ENCODE results near the gene PPIF. TPM values are rescaled to one million over a fixed set of nuclear protein-coding genes. Genes with fewer than 3 reads are reported as not detected.

Gene PPIF
- total RNA-seq, 1 experiment from 2014 or later: 29.4 TPM

GRCh38 chr10:79357180-79357579 is 9.9 kb downstream of the PPIF start:
- H3K36me3 ChIP-seq (ENCODE audit: insufficient read depth, low read length): peaks cover 30% of the 10 kb centered on the region
- DNase-seq: no peak
- H4K20me1 ChIP-seq (ENCODE audit: insufficient read depth, low read depth, low read length): peaks cover 25% of the 10 kb centered on the region

GRCh38 chr10:79358811-79359210 is 11.5 kb downstream of the PPIF start:
- no peak overlapping the region for H2AFZ ChIP-seq (ENCODE audit: low read length)
- H3K4me2 ChIP-seq (ENCODE audit: low read depth, low read length, poor library complexity, severe bottlenecking): no peak overlapping the region
- no peak overlapping the region for H3K9ac ChIP-seq (ENCODE audit: low read length)
- H3K4me1 ChIP-seq (ENCODE audit: low read length): peaks cover 17% of the 10 kb centered on the region
- no peaks in the 10 kb centered on the region for H3K27me3 ChIP-seq (ENCODE audit: low read length)
- no peaks in the 10 kb centered on the region for H3K79me2 ChIP-seq (ENCODE audit: low read length)
- no peaks in the 10 kb centered on the region for H3K9me3 ChIP-seq (ENCODE audit: low read length)
- no peak for DNase-seq
- no peak overlapping the region for H3K4me3 ChIP-seq (ENCODE audit: low read length)
- no peak overlapping the region for H3K27ac ChIP-seq (ENCODE audit: low read length)
- H3K36me3 ChIP-seq (ENCODE audit: insufficient read depth, low read length): peaks cover 15% of the 10 kb centered on the region
- no peaks in the 10 kb centered on the region for H3K9me2 ChIP-seq (replicated peaks; ENCODE audit: insufficient read depth, low read length)
- H4K20me1 ChIP-seq (ENCODE audit: insufficient read depth, low read depth, low read length): peaks cover 14% of the 10 kb centered on the region

More at GRCh38 chr10:79357180-79357579, 9.9 kb downstream of the PPIF start:
- Histone ChIP-seq H3K27ac (ENCODE audit: low read length) (no peak overlapping the region), H3K4me1 (ENCODE audit: low read length) (peaks cover 13% of the 10 kb centered on the region), H3K4me3 (ENCODE audit: low read length) (no peak overlapping the region), H3K9me2 (replicated peaks; ENCODE audit: insufficient read depth, low read length) (no peaks in the 10 kb centered on the region), H2AFZ (ENCODE audit: low read length) (no peak overlapping the region), H3K79me2 (ENCODE audit: low read length) (no peaks in the 10 kb centered on the region), H3K9ac (ENCODE audit: low read length) (no peak overlapping the region), H3K27me3 (ENCODE audit: low read length) (no peaks in the 10 kb centered on the region), H3K9me3 (ENCODE audit: low read length) (no peaks in the 10 kb centered on the region), H3K4me2 (ENCODE audit: low read depth, low read length, poor library complexity, severe bottlenecking) (no peak overlapping the region)

GRCh38 chr10:79359816-79360498 is 12.7 kb downstream of the PPIF start:
- no peak overlapping the region for H3K9ac ChIP-seq (ENCODE audit: low read length)
- H3K27me3 ChIP-seq (ENCODE audit: low read length): no peaks in the 10 kb centered on the region

GRCh38 chr10:79360499-79361342 is 13.5 kb downstream of the PPIF start:
- no peaks in the 10 kb centered on the region for H3K36me3 ChIP-seq (ENCODE audit: insufficient read depth, low read length)
- H3K79me2 ChIP-seq (ENCODE audit: low read length): no peaks in the 10 kb centered on the region
- no peaks in the 10 kb centered on the region for H3K9me2 ChIP-seq (replicated peaks; ENCODE audit: insufficient read depth, low read length)
- no peak overlapping the region for H3K27ac ChIP-seq (ENCODE audit: low read length)
- H3K27me3 ChIP-seq (ENCODE audit: low read length): no peaks in the 10 kb centered on the region
- H3K4me3 ChIP-seq (ENCODE audit: low read length): no peak overlapping the region
- no peak overlapping the region for H3K4me2 ChIP-seq (ENCODE audit: low read depth, low read length, poor library complexity, severe bottlenecking)
- H3K9ac ChIP-seq (ENCODE audit: low read length): no peak overlapping the region
- H4K20me1 ChIP-seq (ENCODE audit: insufficient read depth, low read depth, low read length): peaks cover under 1% of the 10 kb centered on the region; the same call in 1 of the 2 replicates
- DNase-seq: no peak
- H3K4me1 ChIP-seq (ENCODE audit: low read length): peaks cover 17% of the 10 kb centered on the region
- H2AFZ ChIP-seq (ENCODE audit: low read length): no peak overlapping the region
- no peaks in the 10 kb centered on the region for H3K9me3 ChIP-seq (ENCODE audit: low read length)

More at GRCh38 chr10:79359816-79360498, 12.7 kb downstream of the PPIF start:
- Histone ChIP-seq H3K79me2 (ENCODE audit: low read length) (no peaks in the 10 kb centered on the region), H3K27ac (ENCODE audit: low read length) (no peak overlapping the region), H2AFZ (ENCODE audit: low read length) (no peak overlapping the region), H3K4me1 (ENCODE audit: low read length) (peaks cover 17% of the 10 kb centered on the region), H3K4me2 (ENCODE audit: low read depth, low read length, poor library complexity, severe bottlenecking) (no peak overlapping the region), H4K20me1 (ENCODE audit: insufficient read depth, low read depth, low read length) (peaks cover 6% of the 10 kb centered on the region; the same call in 1 of the 2 replicates), H3K9me3 (ENCODE audit: low read length) (no peaks in the 10 kb centered on the region), H3K9me2 (replicated peaks; ENCODE audit: insufficient read depth, low read length) (no peaks in the 10 kb centered on the region), H3K36me3 (ENCODE audit: insufficient read depth, low read length) (peaks cover 4% of the 10 kb centered on the region), H3K4me3 (ENCODE audit: low read length) (no peak overlapping the region)
- DNase-seq: no peak

- Histone ChIP-seq H3K27ac (ENCODE audit: low read length) (no peak overlapping the region), H2AFZ (ENCODE audit: low read length) (no peak overlapping the region), H3K4me3 (ENCODE audit: low read length) (no peak overlapping the region), H4K20me1 (ENCODE audit: insufficient read depth, low read depth, low read length) (no peaks in the 10 kb centered on the region), H3K27me3 (ENCODE audit: low read length) (no peaks in the 10 kb centered on the region), H3K4me2 (ENCODE audit: low read depth, low read length, poor library complexity, severe bottlenecking) (no peak overlapping the region), H3K9me3 (ENCODE audit: low read length) (no peaks in the 10 kb centered on the region), H3K79me2 (ENCODE audit: low read length) (no peaks in the 10 kb centered on the region), H3K4me1 (ENCODE audit: low read length) (peaks cover 17% of the 10 kb centered on the region), H3K9me2 (replicated peaks; ENCODE audit: insufficient read depth, low read length) (no peaks in the 10 kb centered on the region), H3K36me3 (ENCODE audit: insufficient read depth, low read length) (no peaks in the 10 kb centered on the region), H3K9ac (ENCODE audit: low read length) (no peak overlapping the region)
- DNase-seq: no peak
These were observed 14.6 kb downstream of the PPIF start for GRCh38 chr10:79361726-79362397.

- no peak for DNase-seq
- H3K9ac ChIP-seq (ENCODE audit: low read length): no peak overlapping the region
- 0 out of 2 replicates have a peak, but pooled peaks cover under 1% of the 10 kb centered on the region for H3K4me1 ChIP-seq (ENCODE audit: low read length)
- H2AFZ ChIP-seq (ENCODE audit: low read length): no peak overlapping the region
- no peaks in the 10 kb centered on the region for H3K9me3 ChIP-seq (ENCODE audit: low read length)
- no peaks in the 10 kb centered on the region for H3K27me3 ChIP-seq (ENCODE audit: low read length)
- H3K4me2 ChIP-seq (ENCODE audit: low read depth, low read length, poor library complexity, severe bottlenecking): no peak overlapping the region
- no peak overlapping the region for H3K4me3 ChIP-seq (ENCODE audit: low read length)
- H3K79me2 ChIP-seq (ENCODE audit: low read length): no peaks in the 10 kb centered on the region
- no peaks in the 10 kb centered on the region for H3K9me2 ChIP-seq (replicated peaks; ENCODE audit: insufficient read depth, low read length)
- no peak overlapping the region for H3K27ac ChIP-seq (ENCODE audit: low read length)
- no peaks in the 10 kb centered on the region for H3K36me3 ChIP-seq (ENCODE audit: insufficient read depth, low read length)
- no peaks in the 10 kb centered on the region for H4K20me1 ChIP-seq (ENCODE audit: insufficient read depth, low read depth, low read length)
These were observed 20.3 kb downstream of the PPIF start for GRCh38 chr10:79367426-79368189.

- H3K9me2 ChIP-seq (replicated peaks; ENCODE audit: insufficient read depth, low read length): no peaks in the 10 kb centered on the region
- H3K27ac ChIP-seq (ENCODE audit: low read length): no peak overlapping the region
- H4K20me1 ChIP-seq (ENCODE audit: insufficient read depth, low read depth, low read length): no peaks in the 10 kb centered on the region
- no peak overlapping the region for H2AFZ ChIP-seq (ENCODE audit: low read length)
- H3K9me3 ChIP-seq (ENCODE audit: low read length): no peaks in the 10 kb centered on the region
- no peaks in the 10 kb centered on the region for H3K4me1 ChIP-seq (ENCODE audit: low read length)
- H3K4me3 ChIP-seq (ENCODE audit: low read length): no peak overlapping the region
- H3K4me2 ChIP-seq (ENCODE audit: low read depth, low read length, poor library complexity, severe bottlenecking): no peak overlapping the region
- no peaks in the 10 kb centered on the region for H3K36me3 ChIP-seq (ENCODE audit: insufficient read depth, low read length)
- no peaks in the 10 kb centered on the region for H3K27me3 ChIP-seq (ENCODE audit: low read length)
- no peak for DNase-seq
- no peak overlapping the region for H3K9ac ChIP-seq (ENCODE audit: low read length)
- no peaks in the 10 kb centered on the region for H3K79me2 ChIP-seq (ENCODE audit: low read length)
These were observed 25.6 kb downstream of the PPIF start for GRCh38 chr10:79372871-79373270.
